ENCODE results near the gene SLC26A2. TPM values are rescaled to one million over a fixed set of nuclear protein-coding genes. Genes with fewer than 3 reads are reported as not detected.

Gene SLC26A2
- total and polyA plus RNA-seq, 2 donors (not counting 1 experiment from before 2014, with no cell fraction given) = 2.1 to 13.2 TPM

DNA sequence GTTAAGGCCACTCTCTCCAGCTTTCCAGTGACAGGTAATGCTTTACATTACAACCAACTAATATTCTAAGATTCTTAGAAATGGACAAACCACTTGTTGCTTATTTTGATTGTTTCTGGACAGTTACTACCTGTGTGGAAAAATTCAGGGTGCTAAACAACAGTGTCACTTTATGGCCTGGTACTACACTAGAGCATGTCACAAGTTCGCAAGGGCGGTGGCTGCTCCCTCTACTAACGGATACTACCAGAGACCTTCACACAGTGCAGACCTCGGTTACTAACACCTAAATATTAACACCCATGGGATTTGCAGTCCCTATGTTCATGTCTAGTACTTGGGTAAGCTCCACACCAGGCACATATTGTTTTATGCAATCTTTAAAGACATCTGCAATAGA, 53.4 kb downstream of the SLC26A2 start:
- TF ChIP-seq, protein P1, sequence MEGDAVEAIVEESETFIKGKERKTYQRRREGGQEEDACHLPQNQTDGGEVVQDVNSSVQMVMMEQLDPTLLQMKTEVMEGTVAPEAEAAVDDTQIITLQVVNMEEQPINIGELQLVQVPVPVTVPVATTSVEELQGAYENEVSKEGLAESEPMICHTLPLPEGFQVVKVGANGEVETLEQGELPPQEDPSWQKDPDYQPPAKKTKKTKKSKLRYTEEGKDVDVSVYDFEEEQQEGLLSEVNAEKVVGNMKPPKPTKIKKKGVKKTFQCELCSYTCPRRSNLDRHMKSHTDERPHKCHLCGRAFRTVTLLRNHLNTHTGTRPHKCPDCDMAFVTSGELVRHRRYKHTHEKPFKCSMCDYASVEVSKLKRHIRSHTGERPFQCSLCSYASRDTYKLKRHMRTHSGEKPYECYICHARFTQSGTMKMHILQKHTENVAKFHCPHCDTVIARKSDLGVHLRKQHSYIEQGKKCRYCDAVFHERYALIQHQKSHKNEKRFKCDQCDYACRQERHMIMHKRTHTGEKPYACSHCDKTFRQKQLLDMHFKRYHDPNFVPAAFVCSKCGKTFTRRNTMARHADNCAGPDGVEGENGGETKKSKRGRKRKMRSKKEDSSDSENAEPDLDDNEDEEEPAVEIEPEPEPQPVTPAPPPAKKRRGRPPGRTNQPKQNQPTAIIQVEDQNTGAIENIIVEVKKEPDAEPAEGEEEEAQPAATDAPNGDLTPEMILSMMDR (IDR thresholded peaks at IDR 0.05) = no peak
- TF ChIP-seq EZH2 (IDR thresholded peaks at IDR 0.05; ENCODE audit: borderline replicate concordance, insufficient read depth, low read depth, low read length, poor library complexity, severe bottlenecking) = no peak
- no peaks in the 10 kb centered on the region for H3K27me3 Mint-ChIP-seq
- H3K36me3 ChIP-seq (replicated peaks in 1 of 2; ENCODE audit: control extremely low read depth in 1 of 2, control insufficient read depth in 1 of 2, extremely low read depth in 1 of 2, insufficient read depth in 2 of 2, low read length in 1 of 2) = peaks cover 29 to 87% of the 10 kb centered on the region in 2 experiments
- ATAC-seq (ENCODE audit: low read depth) (no peak), DNase-seq (no peak)
- H3K4me1 ChIP-seq (ENCODE audit: control insufficient read depth in 2 of 2, insufficient read depth in 2 of 2, low read length in 2 of 2) = no peaks in the 10 kb centered on the region
- no peaks in the 10 kb centered on the region for H3K79me2 ChIP-seq (ENCODE audit: control insufficient read depth, insufficient read depth, low read length)
- WGBS (ENCODE audit: insufficient coverage) = 100% methylated on average over 2 of the region's 4 CpGs
- H3K27me3 ChIP-seq (replicated peaks in 1 of 4; ENCODE audit: control extremely low read depth in 1 of 4, control insufficient read depth in 3 of 4, insufficient read depth in 4 of 4, low read length in 3 of 4) = no peaks in the 10 kb centered on the region
- no peak overlapping the region for H3K4me3 Mint-ChIP-seq
- peaks cover 14% of the 10 kb centered on the region for H4K20me1 ChIP-seq (ENCODE audit: control insufficient read depth, insufficient read depth, low read length, poor library complexity, severe bottlenecking)
- H3K4me1 Mint-ChIP-seq = no peaks in the 10 kb centered on the region
- no peak overlapping the region for H3K27ac Mint-ChIP-seq
- H3K9me3 ChIP-seq (ENCODE audit: control extremely low read depth in 1 of 3, control insufficient read depth in 2 of 3, insufficient read depth in 1 of 3, low read length in 2 of 3) = peaks cover 1 to 9% (median 3%) of the 10 kb centered on the region in 3 donors
- no peak overlapping the region for H3K9ac ChIP-seq (ENCODE audit: low read length)
- peaks cover 5% of the 10 kb centered on the region for H3K9me3 Mint-ChIP-seq (ENCODE audit: insufficient read depth)
- H3K4me3 ChIP-seq (ENCODE audit: control extremely low read depth in 1 of 5, extremely low read depth in 1 of 5, insufficient read depth in 1 of 5, low read depth in 2 of 5, low read length in 4 of 5) = no peak overlapping the region
- no peak overlapping the region for H3K4me2 ChIP-seq (replicated peaks; ENCODE audit: low read depth, low read length, poor library complexity, severe bottlenecking)
- H3K27ac ChIP-seq (ENCODE audit: low read length in 2 of 2) = no peak overlapping the region
- H2AFZ ChIP-seq (ENCODE audit: insufficient read depth, low read depth, low read length, poor library complexity, severe bottlenecking) = no peak overlapping the region
- ChIA-PET CTCF (no interaction called here), POLR2A (no interaction called here)
- intact Hi-C loops (cut with micrococcal nuclease) = no loop called here

DNA sequence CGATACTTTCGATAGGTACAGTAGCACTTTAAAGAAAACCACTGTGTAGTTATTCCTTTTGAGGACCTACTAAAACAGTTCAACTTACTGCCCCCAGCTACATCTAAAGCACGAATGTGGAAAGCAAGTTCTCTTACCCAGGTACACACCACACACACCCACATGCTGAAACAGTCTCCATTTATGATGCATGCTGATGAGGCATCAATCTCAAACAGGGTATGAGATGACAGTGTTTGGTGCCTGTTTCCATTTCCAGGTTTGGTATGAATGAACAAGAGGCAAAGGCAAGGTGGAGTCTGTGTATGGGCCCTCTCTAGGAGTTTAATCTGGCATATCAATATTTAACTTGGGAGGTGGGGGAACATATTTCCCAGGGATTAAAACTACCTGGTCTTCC, 53.9 kb downstream of the SLC26A2 start:
- POLR2A ChIA-PET = no interaction called here
- WGBS (ENCODE audit: insufficient coverage) = 100% methylated on average over 1 of the region's 3 CpGs
- no peak for ATAC-seq (ENCODE audit: low read depth)

More for the DNA sequence above, 53.9 kb downstream of the SLC26A2 start:
- no peaks in the 10 kb centered on the region for H3K27me3 Mint-ChIP-seq
- H3K27ac ChIP-seq (ENCODE audit: low read length in 2 of 2) = no peak overlapping the region
- H4K20me1 ChIP-seq (ENCODE audit: control insufficient read depth, insufficient read depth, low read length, poor library complexity, severe bottlenecking) = peaks cover 15% of the 10 kb centered on the region
- no peak overlapping the region for H3K4me3 Mint-ChIP-seq
- H3K9ac ChIP-seq (ENCODE audit: low read length) = no peak overlapping the region
- no peaks in the 10 kb centered on the region for H3K4me1 Mint-ChIP-seq
- no peak overlapping the region for H3K4me2 ChIP-seq (replicated peaks; ENCODE audit: low read depth, low read length, poor library complexity, severe bottlenecking)
- H3K4me3 ChIP-seq (ENCODE audit: control extremely low read depth in 1 of 5, extremely low read depth in 1 of 5, insufficient read depth in 1 of 5, low read depth in 2 of 5, low read length in 4 of 5) = no peak overlapping the region
- no peak for TF ChIP-seq EZH2 (IDR thresholded peaks at IDR 0.05; ENCODE audit: borderline replicate concordance, insufficient read depth, low read depth, low read length, poor library complexity, severe bottlenecking)
- TF ChIP-seq, protein P1 (IDR thresholded peaks at IDR 0.05) = no peak
- H3K4me1 ChIP-seq (ENCODE audit: control insufficient read depth in 2 of 2, insufficient read depth in 2 of 2, low read length in 2 of 2) = no peaks in the 10 kb centered on the region
- DNase-seq = no peak
- CTCF ChIA-PET = no interaction called here
- no peak overlapping the region for H2AFZ ChIP-seq (ENCODE audit: insufficient read depth, low read depth, low read length, poor library complexity, severe bottlenecking)
- peaks cover 29 to 90% of the 10 kb centered on the region in 2 experiments for H3K36me3 ChIP-seq (replicated peaks in 1 of 2; ENCODE audit: control extremely low read depth in 1 of 2, control insufficient read depth in 1 of 2, extremely low read depth in 1 of 2, insufficient read depth in 2 of 2, low read length in 1 of 2)
- H3K27me3 ChIP-seq (replicated peaks in 1 of 4; ENCODE audit: control extremely low read depth in 1 of 4, control insufficient read depth in 3 of 4, insufficient read depth in 4 of 4, low read length in 3 of 4) = no peaks in the 10 kb centered on the region
- H3K27ac Mint-ChIP-seq = no peak overlapping the region
- peaks cover 5% of the 10 kb centered on the region for H3K9me3 Mint-ChIP-seq (ENCODE audit: insufficient read depth)
- no peaks in the 10 kb centered on the region for H3K79me2 ChIP-seq (ENCODE audit: control insufficient read depth, insufficient read depth, low read length)
- peaks cover 1 to 9% (median 3%) of the 10 kb centered on the region in 3 donors for H3K9me3 ChIP-seq (ENCODE audit: control extremely low read depth in 1 of 3, control insufficient read depth in 2 of 3, insufficient read depth in 1 of 3, low read length in 2 of 3)
- intact Hi-C loops (cut with micrococcal nuclease) = no loop called here

Data from B cell (primary cell).